Neuronal stem cell (in vitro differentiated cells): Measurements from ENCODE around the gene GRIP1.

Experiments used
- DNase-seq: peaks from one replicate; pipeline ENCODE4 v3.0.0-alpha.2; 2013; ENCODE audit warnings: low spot score
- H2AFZ ChIP-seq: one replicate; pipeline ENCODE4 v1.6.1; 2013; ENCODE audit warnings: mild to moderate bottlenecking, low read length, inconsistent platforms
- H2AK5ac ChIP-seq: 2 replicates; pipeline ENCODE4 v1.6.1; 2013; ENCODE audit warnings: low read depth, mild to moderate bottlenecking, inconsistent platforms, low read length, moderate library complexity, mixed read lengths
- H2BK120ac ChIP-seq: 2 replicates; pipeline ENCODE4 v1.6.1; 2013; ENCODE audit warnings: low read depth, mild to moderate bottlenecking, inconsistent platforms, low read length, moderate library complexity, mixed read lengths
- H2BK12ac ChIP-seq: one replicate; pipeline ENCODE4 v1.6.1; 2013; ENCODE audit warnings: low read length, inconsistent platforms
- H2BK15ac ChIP-seq: 2 replicates; pipeline ENCODE4 v1.6.1; 2013; ENCODE audit warnings: mild to moderate bottlenecking, low read length, inconsistent platforms, mixed read lengths
- H2BK5ac ChIP-seq: one replicate; pipeline ENCODE4 v1.6.1; 2013; ENCODE audit warnings: inconsistent platforms, mild to moderate bottlenecking, low read length, moderate library complexity
- H3K14ac ChIP-seq: one replicate; pipeline ENCODE4 v1.6.1; 2013; ENCODE audit warnings: low read length, inconsistent platforms
- H3K18ac ChIP-seq: 2 replicates; pipeline ENCODE4 v1.6.1; 2013; ENCODE audit warnings: low read length, inconsistent platforms
- H3K23ac ChIP-seq: 2 replicates; pipeline ENCODE4 v1.6.1; 2013; ENCODE audit warnings: low read depth, mild to moderate bottlenecking, mixed read lengths, low read length, inconsistent platforms; ENCODE audit not compliant: poor library complexity
- H3K27ac ChIP-seq: replicated peaks from 3 replicates; pipeline ENCODE4 v1.5.1; 2013; ENCODE audit warnings: low read length, inconsistent platforms
- H3K27me3 ChIP-seq, 3 experiments: 2 replicates each; pipeline ENCODE4 v1.6.1; 2013; ENCODE audit warnings: low read length in 3 of 3, mild to moderate bottlenecking in 2 of 3, inconsistent platforms in 1 of 3, low read depth in 1 of 3, mixed read lengths in 1 of 3, moderate library complexity in 1 of 3; ENCODE audit not compliant: control insufficient read depth in 3 of 3, insufficient read depth in 3 of 3
- H3K36me3 ChIP-seq, 2 donors: replicated peaks in 1 of 2; 2 replicates each; pipeline ENCODE4 v1.6.1; 2013; ENCODE audit warnings: low read length in 2 of 2; ENCODE audit not compliant: control insufficient read depth in 2 of 2, insufficient read depth in 2 of 2
- H3K4ac ChIP-seq: 2 replicates; pipeline ENCODE4 v1.6.1; 2013; ENCODE audit warnings: inconsistent platforms, mild to moderate bottlenecking, low read length, moderate library complexity
- H3K4me1 ChIP-seq, 2 donors: 1 replicate in 1 of 2; 2 replicates in 1 of 2; pipeline ENCODE4 v1.6.1; 2013; ENCODE audit warnings: low read length in 2 of 2, low read depth in 1 of 2; ENCODE audit not compliant: control insufficient read depth in 2 of 2, insufficient read depth in 1 of 2
- H3K4me2 ChIP-seq: one replicate; pipeline ENCODE4 v1.6.1; 2013; ENCODE audit warnings: mild to moderate bottlenecking, low read length, inconsistent platforms; ENCODE audit not compliant: insufficient read depth, poor library complexity, severe bottlenecking
- H3K4me3 ChIP-seq, 2 donors: 2 replicates each; pipeline ENCODE4 v1.5.1; 2013; ENCODE audit warnings: low read length in 2 of 2, mild to moderate bottlenecking in 2 of 2, inconsistent platforms in 1 of 2, moderate library complexity in 1 of 2
- H3K79me1 ChIP-seq: one replicate; pipeline ENCODE4 v1.6.1; 2013; ENCODE audit warnings: low read depth, mild to moderate bottlenecking, inconsistent platforms, low read length, moderate library complexity
- H3K9ac ChIP-seq: one replicate; pipeline ENCODE4 v1.6.1; 2013; ENCODE audit warnings: mild to moderate bottlenecking, low read depth, low read length, inconsistent platforms; ENCODE audit not compliant: poor library complexity
- H3K9me3 ChIP-seq, 2 donors: replicated peaks in 1 of 2; 2 replicates each; pipeline versions ENCODE3 to v1.6.1; 2013; ENCODE audit warnings: low read length in 2 of 2, mild to moderate bottlenecking in 2 of 2, inconsistent platforms in 1 of 2, low read depth in 1 of 2, mixed read lengths in 1 of 2, moderate library complexity in 1 of 2; ENCODE audit not compliant: control insufficient read depth in 2 of 2, insufficient read depth in 1 of 2
- H4K8ac ChIP-seq: one replicate; pipeline ENCODE4 v1.6.1; 2013; ENCODE audit warnings: low read depth, mild to moderate bottlenecking, inconsistent platforms, low read length, moderate library complexity
- H4K91ac ChIP-seq: one replicate; pipeline ENCODE4 v1.6.1; 2013; ENCODE audit warnings: low read length, low read depth, mild to moderate bottlenecking, inconsistent platforms; ENCODE audit not compliant: poor library complexity
- WGBS, 2 donors: extraction: QIAGEN DNeasy Blood & Tissue Kit; methylation state at CpG; one replicate each; pipeline ENCODE4 v1.1.7; 2013; ENCODE audit warnings: missing lambda C conversion rate in 2 of 2, mixed read lengths in 1 of 2; ENCODE audit not compliant: insufficient read length in 2 of 2, insufficient replicate concordance in 1 of 2; ENCODE audit errors: extremely low coverage in 2 of 2; 5-methylcytosine and 5-hydroxymethylcytosine counted together

Gene GRIP1

GRCh38 chr12:66461331-66461730 lies 217.5 kb downstream of the GRIP1 start:
- H2AFZ ChIP-seq = no peak overlapping the region
- peaks cover 0 to 3% of the 10 kb centered on the region in 2 donors for H3K36me3 ChIP-seq
- H4K8ac ChIP-seq = no peak overlapping the region
- no peak overlapping the region for H3K4me3 ChIP-seq
- no peaks in the 10 kb centered on the region for H3K4me1 ChIP-seq
- H3K79me1 ChIP-seq = no peaks in the 10 kb centered on the region
- H4K91ac ChIP-seq = no peak overlapping the region
- H2BK15ac ChIP-seq = no peak overlapping the region
- no peak overlapping the region for H2BK120ac ChIP-seq
- DNase-seq = no peak
- no peak overlapping the region for H2BK12ac ChIP-seq
- no peak overlapping the region for H3K4me2 ChIP-seq
- no peak overlapping the region for H3K18ac ChIP-seq
- no peak overlapping the region for H3K27ac ChIP-seq
- H3K9ac ChIP-seq = no peak overlapping the region
- no peak overlapping the region for H2BK5ac ChIP-seq
- H2AK5ac ChIP-seq = no peak overlapping the region
- no CpG with 5 or more reads among the region's 3 CpGs for WGBS, 2 donors
- H3K27me3 ChIP-seq = no peaks in the 10 kb centered on the region
- H3K23ac ChIP-seq = no peak overlapping the region
- H3K4ac ChIP-seq = no peak overlapping the region
- no peaks in the 10 kb centered on the region for H3K9me3 ChIP-seq
- H3K14ac ChIP-seq = no peak overlapping the region

- H3K18ac ChIP-seq = no peak overlapping the region
- H3K23ac ChIP-seq = no peak overlapping the region
- no peak overlapping the region for H3K9ac ChIP-seq
- H3K4ac ChIP-seq = no peak overlapping the region
- no peak overlapping the region for H3K4me2 ChIP-seq
- WGBS, 2 donors = no CpG with 5 or more reads among the region's 7 CpGs
- no peak overlapping the region for H2BK120ac ChIP-seq
- no peak for DNase-seq
- H4K91ac ChIP-seq = no peak overlapping the region
- no peaks in the 10 kb centered on the region for H3K27me3 ChIP-seq
- H2AFZ ChIP-seq = no peak overlapping the region
- no peaks in the 10 kb centered on the region for H3K9me3 ChIP-seq
- H2AK5ac ChIP-seq = no peak overlapping the region
- H3K4me1 ChIP-seq = no peaks in the 10 kb centered on the region
- H2BK12ac ChIP-seq = no peak overlapping the region
- H4K8ac ChIP-seq = no peak overlapping the region
- peaks cover 0 to 5% of the 10 kb centered on the region in 2 donors for H3K36me3 ChIP-seq
- H2BK5ac ChIP-seq = no peak overlapping the region
- no peak overlapping the region for H3K14ac ChIP-seq
- no peak overlapping the region for H2BK15ac ChIP-seq
- H3K79me1 ChIP-seq = no peaks in the 10 kb centered on the region
- no peak overlapping the region for H3K4me3 ChIP-seq
- no peak overlapping the region for H3K27ac ChIP-seq
These were observed 218.9 kb downstream of the GRIP1 start for GRCh38 chr12:66459944-66460482.

GRCh38 chr12:66456612-66457011 lies 222.3 kb downstream of the GRIP1 start:
- Histone ChIP-seq H3K9me3 (no peaks in the 10 kb centered on the region), H3K23ac (no peak overlapping the region), H3K14ac (no peak overlapping the region), H3K4ac (no peak overlapping the region), H3K18ac (no peak overlapping the region), H2AFZ (no peak overlapping the region), H3K4me1 (no peaks in the 10 kb centered on the region), H3K27ac (no peak overlapping the region), H3K27me3 (no peaks in the 10 kb centered on the region), H3K36me3 (peaks cover 0 to 2% of the 10 kb centered on the region in 2 donors), H3K4me3 (no peak overlapping the region), H4K91ac (no peak overlapping the region), H2AK5ac (no peak overlapping the region), H2BK120ac (no peak overlapping the region), H3K4me2 (no peak overlapping the region), H2BK15ac (no peak overlapping the region), H2BK12ac (no peak overlapping the region), H4K8ac (no peak overlapping the region), H3K79me1 (no peaks in the 10 kb centered on the region), H2BK5ac (no peak overlapping the region), H3K9ac (no peak overlapping the region)
- no CpG with 5 or more reads among the region's 2 CpGs for WGBS, 2 donors
- DNase-seq = no peak

- no peaks in the 10 kb centered on the region for H3K27me3 ChIP-seq
- no peak overlapping the region for H3K18ac ChIP-seq
- no peaks in the 10 kb centered on the region for H3K79me1 ChIP-seq
- H3K14ac ChIP-seq = no peak overlapping the region
- H4K91ac ChIP-seq = no peak overlapping the region
- H2AK5ac ChIP-seq = no peak overlapping the region
- H3K27ac ChIP-seq = no peak overlapping the region
- peaks cover 0 to 2% of the 10 kb centered on the region in 2 donors for H3K36me3 ChIP-seq
- no peak for DNase-seq
- no peak overlapping the region for H3K23ac ChIP-seq
- H2BK5ac ChIP-seq = no peak overlapping the region
- H2BK12ac ChIP-seq = no peak overlapping the region
- no peak overlapping the region for H4K8ac ChIP-seq
- no peak overlapping the region for H2AFZ ChIP-seq
- H3K4me3 ChIP-seq = no peak overlapping the region
- no peak overlapping the region for H2BK15ac ChIP-seq
- H3K4me1 ChIP-seq = peaks cover 0 to under 1% of the 10 kb centered on the region in 2 donors
- no peak overlapping the region for H2BK120ac ChIP-seq
- H3K9me3 ChIP-seq = peaks cover 0 to 1% of the 10 kb centered on the region in 2 donors
- no peak overlapping the region for H3K9ac ChIP-seq
- H3K4me2 ChIP-seq = no peak overlapping the region
- H3K4ac ChIP-seq = no peak overlapping the region
These were observed 225.0 kb downstream of the GRIP1 start for GRCh38 chr12:66453844-66454243.
